Measurements from ENCODE around the gene HEATR3.

Gene HEATR3

GRCh38 chr16:50154420-50154950, 88.7 kb downstream of the HEATR3 start:
- DNase-seq = no peak

GRCh38 chr16:50155925-50156324, 90.2 kb downstream of the HEATR3 start:
- no peak for DNase-seq
